Breast epithelium (tissue), 3 donors: Measurements from ENCODE around the gene VAPB.

Experiments
- CTCF ChIP-seq, 3 donors: fragments of 450-650 bp; IDR thresholded peaks; one replicate each; pipeline ENCODE4 v1.5.1; 2016 to 2017; ENCODE audit warnings: antibody characterized with exemption in 3 of 3, mild to moderate bottlenecking in 3 of 3, moderate library complexity in 3 of 3
- POLR2AphosphoS5 ChIP-seq, 3 donors: sonication (generic); formaldehyde crosslinking; IDR thresholded peaks; one replicate each; pipeline ENCODE4 v1.6.1; 2017; ENCODE audit warnings: antibody characterized with exemption in 3 of 3

- TF ChIP-seq CTCF (IDR thresholded peaks at IDR 0.05) (no peak), POLR2AphosphoS5 (IDR thresholded peaks at IDR 0.05) (peak in 1 of 3 donors; percentile 80)
Observed at GRCh38 chr20:58388882-58389323, at the start of gene VAPB.
